ENCODE measurements around the gene ZFP42.

DNA sequence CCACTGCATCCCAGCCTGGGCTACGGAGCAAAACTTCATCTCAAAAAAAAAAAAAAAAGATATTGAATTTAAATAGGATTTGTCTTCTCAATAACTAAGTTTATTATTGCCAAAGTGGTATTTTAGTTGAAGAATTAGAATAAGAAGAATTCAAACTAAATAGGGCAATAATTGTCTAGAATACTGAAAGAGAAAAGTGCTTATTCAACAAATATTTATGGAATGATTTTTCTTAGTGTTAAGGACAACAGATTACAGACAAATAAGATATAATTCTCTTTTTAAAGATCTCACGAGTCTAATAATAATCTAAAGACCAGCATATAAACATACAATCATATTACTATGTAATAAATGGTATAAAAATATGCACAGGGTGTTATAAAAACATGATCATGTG is 33.6 kb upstream of the ZFP42 start:
- TF ChIP-seq, protein P1, sequence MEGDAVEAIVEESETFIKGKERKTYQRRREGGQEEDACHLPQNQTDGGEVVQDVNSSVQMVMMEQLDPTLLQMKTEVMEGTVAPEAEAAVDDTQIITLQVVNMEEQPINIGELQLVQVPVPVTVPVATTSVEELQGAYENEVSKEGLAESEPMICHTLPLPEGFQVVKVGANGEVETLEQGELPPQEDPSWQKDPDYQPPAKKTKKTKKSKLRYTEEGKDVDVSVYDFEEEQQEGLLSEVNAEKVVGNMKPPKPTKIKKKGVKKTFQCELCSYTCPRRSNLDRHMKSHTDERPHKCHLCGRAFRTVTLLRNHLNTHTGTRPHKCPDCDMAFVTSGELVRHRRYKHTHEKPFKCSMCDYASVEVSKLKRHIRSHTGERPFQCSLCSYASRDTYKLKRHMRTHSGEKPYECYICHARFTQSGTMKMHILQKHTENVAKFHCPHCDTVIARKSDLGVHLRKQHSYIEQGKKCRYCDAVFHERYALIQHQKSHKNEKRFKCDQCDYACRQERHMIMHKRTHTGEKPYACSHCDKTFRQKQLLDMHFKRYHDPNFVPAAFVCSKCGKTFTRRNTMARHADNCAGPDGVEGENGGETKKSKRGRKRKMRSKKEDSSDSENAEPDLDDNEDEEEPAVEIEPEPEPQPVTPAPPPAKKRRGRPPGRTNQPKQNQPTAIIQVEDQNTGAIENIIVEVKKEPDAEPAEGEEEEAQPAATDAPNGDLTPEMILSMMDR (conservative IDR thresholded peaks at IDR 0.05), result no peak
- TF ChIP-seq EZH2 (IDR thresholded peaks at IDR 0.05; ENCODE audit: low read depth), result no peak

All from PC-9 (cell line).